Hematopoietic multipotent progenitor cell treated with erythropoietin and hydrocortisone succinate and interleukin-3 and kit ligand, for 15 days (in vitro differentiated cells): ENCODE results near the gene KDELR1.

ENCODE experiments used
- DNase-seq: peaks from one replicate; pipeline ENCODE4 v3.0.0-alpha.2; 2015; ENCODE audit warnings: low spot score

Gene KDELR1

GRCh38 chr19:48371367-48371766 is 20.0 kb downstream of the KDELR1 start:
- DNase-seq = no peak

GRCh38 chr19:48370955-48371354 is 20.4 kb downstream of the KDELR1 start:
- no peak for DNase-seq

GRCh38 chr19:48368936-48369335 is 22.4 kb downstream of the KDELR1 start:
- DNase-seq = no peak

GRCh38 chr19:48367855-48368254 is 23.5 kb downstream of the KDELR1 start:
- no peak for DNase-seq

GRCh38 chr19:48365602-48366001 is 25.7 kb downstream of the KDELR1 start:
- DNase-seq = no peak

- DNase-seq = no peak
Observed at GRCh38 chr19:48364598-48365348, 26.6 kb downstream of the KDELR1 start.

GRCh38 chr19:48363810-48364597 is 27.3 kb downstream of the KDELR1 start, which contains the start of the genes SYNGR4 and TMEM143:
Gene SYNGR4 (plus strand): TSS chr19:48364367. CDS start chr19:48365843, 1,476 bp downstream.
Gene TMEM143 (minus strand): TSS chr19:48363940. CDS start chr19:48363920, 20 bp downstream.
- peak; percentile 99 for DNase-seq

- DNase-seq = no peak
Observed at GRCh38 chr19:48363500-48363809, 27.9 kb downstream of the KDELR1 start.

GRCh38 chr19:48362716-48363499 is 28.4 kb downstream of the KDELR1 start:
- peak; percentile 94 for DNase-seq

- no peak for DNase-seq
Observed at GRCh38 chr19:48361912-48362311, 29.4 kb downstream of the KDELR1 start.

GRCh38 chr19:48359123-48359522 is 32.2 kb downstream of the KDELR1 start:
- no peak for DNase-seq

- no peak for DNase-seq
Observed at GRCh38 chr19:48355365-48355954, 35.9 kb downstream of the KDELR1 start.

GRCh38 chr19:48354332-48354992 is 36.9 kb downstream of the KDELR1 start:
- no peak for DNase-seq

GRCh38 chr19:48353677-48354076 is 37.7 kb downstream of the KDELR1 start:
- DNase-seq = no peak

GRCh38 chr19:48351341-48351752 is 40.0 kb downstream of the KDELR1 start:
- peak; percentile 77 for DNase-seq

- no peak for DNase-seq
Observed at GRCh38 chr19:48350856-48351255, 40.5 kb downstream of the KDELR1 start.

- DNase-seq = no peak
Observed at GRCh38 chr19:48348737-48349136, 42.6 kb downstream of the KDELR1 start.

GRCh38 chr19:48348045-48348444 is 43.3 kb downstream of the KDELR1 start:
- no peak for DNase-seq

GRCh38 chr19:48346191-48346590 is 45.2 kb downstream of the KDELR1 start:
- no peak for DNase-seq

GRCh38 chr19:48344892-48345291 is 46.5 kb downstream of the KDELR1 start:
- DNase-seq = no peak

GRCh38 chr19:48342841-48343540 is 48.4 kb downstream of the KDELR1 start:
- no peak for DNase-seq
